Parathyroid adenoma (tissue), 2 donors: ENCODE measurements around the gene TCIRG1.

Experiments used
- H2AFZ ChIP-seq: fragments of 300-600 bp; sonication (generic); one replicate; pipeline ENCODE4 v1.7.0; 2017; ENCODE audit warnings: antibody characterized with exemption, mild to moderate bottlenecking
- H3K27ac ChIP-seq: fragments of 300-600 bp; sonication (generic); one replicate; pipeline ENCODE4 v1.7.0; 2017
- H3K27me3 ChIP-seq: fragments of 300-600 bp; sonication (generic); one replicate; pipeline ENCODE4 v1.7.0; 2017; ENCODE audit warnings: low read length; ENCODE audit not compliant: control insufficient read depth, insufficient read depth
- H3K36me3 ChIP-seq: fragments of 300-600 bp; sonication (generic); one replicate; pipeline ENCODE4 v1.7.0; 2017; ENCODE audit warnings: low read length; ENCODE audit not compliant: control insufficient read depth, insufficient read depth
- H3K4me1 ChIP-seq: fragments of 300-600 bp; sonication (generic); one replicate; pipeline ENCODE4 v1.7.0; 2017; ENCODE audit warnings: control low read depth
- H3K4me2 ChIP-seq: fragments of 300-600 bp; sonication (generic); one replicate; pipeline ENCODE4 v1.7.0; 2017; ENCODE audit warnings: low read length
- H3K4me3 ChIP-seq: fragments of 300-600 bp; sonication (generic); one replicate; pipeline ENCODE4 v1.7.0; 2017; ENCODE audit warnings: low read depth, low read length
- H3K79me2 ChIP-seq: fragments of 300-600 bp; sonication (generic); one replicate; pipeline ENCODE4 v1.7.0; 2017; ENCODE audit warnings: control low read depth
- H3K9ac ChIP-seq: fragments of 300-600 bp; sonication (generic); one replicate; pipeline ENCODE4 v1.7.0; 2017; ENCODE audit warnings: mild to moderate bottlenecking
- H3K9me3 ChIP-seq: fragments of 300-600 bp; sonication (generic); one replicate; pipeline ENCODE4 v1.7.0; 2017; ENCODE audit warnings: low read length; ENCODE audit not compliant: control insufficient read depth
- TF ChIP-seq, protein P1 (sequence below): fragments of 300-600 bp; sonication (generic); IDR thresholded peaks from one replicate; pipeline ENCODE4 v1.7.0; 2017; ENCODE audit warnings: antibody characterized with exemption, mild to moderate bottlenecking
- donor health status: primary hyperparathyroidism.

TCIRG1 gene

DNA sequence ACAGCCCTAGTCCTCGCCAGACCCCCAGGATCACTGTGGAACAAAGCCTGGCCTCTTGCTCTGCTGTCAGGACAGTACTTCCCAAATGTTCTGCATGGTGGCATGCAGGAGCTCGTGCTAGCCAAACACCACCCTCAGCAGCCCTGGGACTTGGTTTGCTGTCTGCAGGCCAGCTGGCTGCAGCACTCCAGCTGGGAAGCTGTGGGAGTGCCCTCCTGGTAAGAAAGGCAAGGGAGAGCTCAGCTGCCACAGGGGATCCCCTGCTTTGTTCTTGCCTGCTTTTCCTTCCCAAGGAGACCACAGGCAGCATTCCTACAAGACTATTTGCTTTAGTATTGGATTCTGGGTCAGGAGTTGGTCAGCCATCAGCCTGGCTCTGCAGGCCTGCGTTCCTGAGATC is 27.9 kb downstream of the TCIRG1 start:
- Histone ChIP-seq H3K36me3 (no peaks in the 10 kb centered on the region), H3K4me2 (no peak overlapping the region), H3K4me1 (no peaks in the 10 kb centered on the region), H3K9ac (no peak overlapping the region), H3K27me3 (no peaks in the 10 kb centered on the region), H3K27ac (no peak overlapping the region), H3K9me3 (no peaks in the 10 kb centered on the region), H2AFZ (no peak overlapping the region), H3K79me2 (no peaks in the 10 kb centered on the region), H3K4me3 (no peak overlapping the region)
- TF ChIP-seq, protein P1, sequence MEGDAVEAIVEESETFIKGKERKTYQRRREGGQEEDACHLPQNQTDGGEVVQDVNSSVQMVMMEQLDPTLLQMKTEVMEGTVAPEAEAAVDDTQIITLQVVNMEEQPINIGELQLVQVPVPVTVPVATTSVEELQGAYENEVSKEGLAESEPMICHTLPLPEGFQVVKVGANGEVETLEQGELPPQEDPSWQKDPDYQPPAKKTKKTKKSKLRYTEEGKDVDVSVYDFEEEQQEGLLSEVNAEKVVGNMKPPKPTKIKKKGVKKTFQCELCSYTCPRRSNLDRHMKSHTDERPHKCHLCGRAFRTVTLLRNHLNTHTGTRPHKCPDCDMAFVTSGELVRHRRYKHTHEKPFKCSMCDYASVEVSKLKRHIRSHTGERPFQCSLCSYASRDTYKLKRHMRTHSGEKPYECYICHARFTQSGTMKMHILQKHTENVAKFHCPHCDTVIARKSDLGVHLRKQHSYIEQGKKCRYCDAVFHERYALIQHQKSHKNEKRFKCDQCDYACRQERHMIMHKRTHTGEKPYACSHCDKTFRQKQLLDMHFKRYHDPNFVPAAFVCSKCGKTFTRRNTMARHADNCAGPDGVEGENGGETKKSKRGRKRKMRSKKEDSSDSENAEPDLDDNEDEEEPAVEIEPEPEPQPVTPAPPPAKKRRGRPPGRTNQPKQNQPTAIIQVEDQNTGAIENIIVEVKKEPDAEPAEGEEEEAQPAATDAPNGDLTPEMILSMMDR = no peak

DNA sequence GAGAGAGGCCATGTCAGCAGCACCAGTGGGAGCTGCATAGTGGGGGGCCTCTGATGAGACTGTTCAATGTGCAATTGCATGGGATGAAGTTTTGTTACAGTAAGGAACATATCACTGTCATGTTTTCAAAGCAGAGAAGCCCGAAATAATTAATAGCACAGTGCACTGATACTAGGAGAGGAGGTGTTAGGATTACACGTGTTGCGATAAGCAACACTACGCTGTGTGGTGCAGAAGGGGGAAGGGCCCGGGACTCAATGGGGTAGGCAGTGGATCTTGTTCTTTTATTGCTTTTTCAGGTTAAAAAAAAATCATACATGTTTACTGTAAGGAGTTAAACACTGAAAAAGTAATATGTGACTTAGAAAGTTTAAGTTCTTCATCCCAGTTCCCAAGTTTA is 29.2 kb downstream of the TCIRG1 start:
- H3K27me3 ChIP-seq = no peaks in the 10 kb centered on the region
- no peak overlapping the region for H3K27ac ChIP-seq
- no peak overlapping the region for H3K4me3 ChIP-seq
- no peak overlapping the region for H3K9ac ChIP-seq
- TF ChIP-seq, protein P1 = no peak
- no peaks in the 10 kb centered on the region for H3K4me1 ChIP-seq
- H2AFZ ChIP-seq = no peak overlapping the region
- no peaks in the 10 kb centered on the region for H3K79me2 ChIP-seq
- H3K4me2 ChIP-seq = no peak overlapping the region
- no peaks in the 10 kb centered on the region for H3K36me3 ChIP-seq
- H3K9me3 ChIP-seq = no peaks in the 10 kb centered on the region

DNA sequence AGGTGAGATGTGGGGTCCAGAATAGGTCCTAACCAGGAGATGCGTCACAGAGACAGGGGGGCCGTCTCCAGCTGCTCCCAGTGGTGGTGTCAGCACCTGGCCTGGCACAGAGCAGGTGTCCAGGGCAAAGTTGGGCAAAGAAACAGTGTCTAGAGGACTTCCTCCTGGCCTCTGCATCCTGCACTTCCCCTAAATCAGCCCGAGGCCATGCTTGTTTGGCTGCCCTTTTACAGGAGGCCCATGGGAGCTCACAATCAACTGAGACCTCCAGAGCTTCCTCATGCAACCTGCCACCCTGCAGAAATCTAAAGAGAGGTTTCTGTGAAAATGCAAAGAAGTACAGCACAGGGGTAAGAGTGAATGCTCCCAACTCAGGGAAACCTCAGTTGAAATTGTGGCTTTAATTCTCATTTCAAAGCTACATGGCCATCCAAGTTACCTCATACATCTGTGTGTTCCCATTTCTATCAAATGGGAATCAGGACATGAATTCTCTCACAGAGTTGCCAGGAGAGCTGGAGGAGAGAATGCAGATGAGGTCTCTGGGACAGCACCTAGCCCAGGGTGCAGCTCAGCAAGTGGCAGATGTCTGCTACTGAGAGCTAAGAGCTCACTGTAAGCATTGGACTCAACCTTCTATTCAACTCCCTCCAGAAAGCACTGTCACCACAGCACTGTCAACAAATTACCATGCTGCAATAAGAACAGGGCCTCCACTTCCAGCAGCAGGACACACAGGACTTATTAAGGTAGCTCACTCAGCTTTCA is 32.6 kb downstream of the TCIRG1 start:
- Histone ChIP-seq H3K36me3 (no peaks in the 10 kb centered on the region), H3K4me2 (no peak overlapping the region), H3K4me1 (no peaks in the 10 kb centered on the region), H2AFZ (no peak overlapping the region), H3K79me2 (no peaks in the 10 kb centered on the region), H3K9me3 (no peaks in the 10 kb centered on the region), H3K27me3 (no peaks in the 10 kb centered on the region), H3K4me3 (no peak overlapping the region), H3K27ac (no peak overlapping the region), H3K9ac (no peak overlapping the region)
- TF ChIP-seq, protein P1 = no peak

DNA sequence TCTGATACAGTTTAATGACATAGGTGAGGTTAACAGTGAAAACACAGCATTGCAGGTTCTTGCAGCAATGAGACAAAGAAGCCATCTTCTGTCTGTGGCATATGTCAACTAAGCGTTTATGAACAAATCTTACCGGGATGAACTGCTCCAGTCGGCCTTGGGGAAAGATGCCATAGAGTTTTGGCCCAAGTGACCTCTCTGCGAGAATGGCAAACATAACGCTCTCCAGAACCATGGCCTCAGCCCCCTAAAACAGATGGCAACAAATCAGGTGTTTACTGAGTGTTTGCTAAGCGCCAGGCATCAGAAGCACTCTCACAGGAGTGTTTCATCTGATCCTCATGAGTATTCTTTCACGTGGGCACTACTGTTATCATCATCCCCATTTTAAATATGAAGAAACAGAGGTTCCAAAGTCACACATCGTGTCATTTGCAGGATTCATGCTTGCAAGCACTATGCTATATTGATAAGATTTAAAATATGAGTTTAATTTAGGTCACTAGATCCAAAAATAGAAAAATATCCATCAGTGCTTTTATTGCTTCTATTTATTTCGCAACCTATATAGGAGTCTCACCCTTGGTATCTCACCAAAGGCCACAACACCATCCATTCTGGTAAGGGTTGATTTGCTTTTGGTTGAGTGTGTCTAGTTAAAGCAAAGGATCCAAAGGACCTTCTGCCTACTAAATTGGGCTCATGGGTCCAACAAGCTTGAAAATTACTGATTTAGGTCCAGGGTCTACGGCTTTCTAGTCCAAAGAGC is 35.9 kb downstream of the TCIRG1 start:
- no peak overlapping the region for H3K4me3 ChIP-seq
- TF ChIP-seq, protein P1 = no peak
- H3K4me2 ChIP-seq = no peak overlapping the region
- H3K79me2 ChIP-seq = no peaks in the 10 kb centered on the region
- H3K27me3 ChIP-seq = no peaks in the 10 kb centered on the region
- H2AFZ ChIP-seq = no peak overlapping the region
- H3K9ac ChIP-seq = no peak overlapping the region
- no peaks in the 10 kb centered on the region for H3K4me1 ChIP-seq
- no peaks in the 10 kb centered on the region for H3K36me3 ChIP-seq
- no peaks in the 10 kb centered on the region for H3K9me3 ChIP-seq
- H3K27ac ChIP-seq = no peak overlapping the region
